Dermis blood vessel endothelial cell (primary cell): ENCODE results near the gene GPX2. TPM values are rescaled to one million over a fixed set of nuclear protein-coding genes. Genes with fewer than 3 reads are reported as not detected.
A peak's percentile ranks its signal among the peaks of the same experiment; 100 is the strongest.
"Not testable (repeated sequence)": the region's sequence is repeated elsewhere in the genome, so short reads cannot be mapped to it uniquely, and the experiment has no call there.

ENCODE experiments used
- DNase-seq: peaks from one replicate; pipeline ENCODE4 v3.0.0; 2010
- total RNA-seq: library from RNA; depleted of rRNA; stranded (reverse); fragments of >200 nt; gene quantifications from 2 replicates; pipeline ENCODE4 v1.2.3, GENCODE V29; 2014

The GPX2 gene
- total RNA-seq, 1 donor from 2014 or later = not detected

DNA sequence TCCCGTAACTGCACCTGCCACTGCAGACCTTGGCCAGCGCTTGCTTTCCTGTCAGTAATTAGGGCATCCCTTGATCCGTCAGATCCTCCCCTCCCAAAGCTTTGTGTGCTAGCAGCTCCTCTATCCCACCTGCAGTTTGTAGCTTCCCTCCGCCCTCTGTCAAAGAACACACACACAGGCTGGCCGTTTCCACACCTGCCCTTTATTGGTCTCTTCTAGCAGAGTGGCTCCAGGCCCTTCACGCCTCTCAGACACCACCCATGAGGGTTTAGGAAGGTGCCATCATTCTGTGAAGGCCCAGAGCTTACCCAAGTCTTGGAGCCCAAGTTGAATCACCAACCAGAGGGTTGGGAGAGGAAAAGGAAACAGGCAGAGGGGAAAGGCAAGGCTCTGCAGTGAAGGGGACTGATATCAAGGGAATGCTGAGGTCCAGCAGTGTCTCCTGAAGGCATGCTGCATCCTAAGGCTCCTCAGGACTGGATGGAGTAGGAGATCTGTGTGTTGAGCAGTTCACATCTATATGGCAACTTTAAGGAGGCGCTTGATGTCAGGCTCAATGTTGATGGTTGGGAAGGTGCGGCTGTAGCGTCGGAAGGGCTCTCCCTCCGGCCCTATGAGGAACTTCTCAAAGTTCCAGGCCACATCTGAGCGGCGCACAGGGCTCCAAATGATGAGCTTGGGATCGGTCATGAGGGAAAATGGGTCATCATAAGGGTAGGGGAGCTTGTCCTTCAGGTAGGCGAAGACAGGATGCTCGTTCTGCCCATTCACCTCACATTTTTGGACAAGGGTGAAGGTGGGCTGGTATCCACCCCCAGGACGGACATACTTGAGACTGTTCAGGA is 3.4 kb downstream of the GPX2 start:
- DNase-seq = no peak

DNA sequence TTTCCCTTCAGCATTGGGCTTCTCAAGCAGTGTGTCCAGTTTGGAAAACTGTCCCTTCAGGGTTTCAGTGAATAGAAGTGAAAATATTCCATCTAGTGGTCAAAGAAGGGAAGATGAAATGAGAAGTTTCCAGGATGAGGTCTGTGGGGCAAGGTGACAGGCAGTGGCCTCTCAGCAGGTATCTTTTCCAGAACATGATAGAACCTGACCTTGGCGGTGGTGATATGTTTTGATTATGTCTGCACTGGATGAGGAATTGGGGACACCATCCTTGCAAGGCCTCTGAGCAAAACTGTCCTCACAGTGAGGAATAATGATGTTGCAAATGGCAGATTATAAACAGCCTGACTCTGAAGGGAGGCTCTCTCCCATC is 4.7 kb downstream of the GPX2 start:
- peak; percentile 28 for DNase-seq

DNA sequence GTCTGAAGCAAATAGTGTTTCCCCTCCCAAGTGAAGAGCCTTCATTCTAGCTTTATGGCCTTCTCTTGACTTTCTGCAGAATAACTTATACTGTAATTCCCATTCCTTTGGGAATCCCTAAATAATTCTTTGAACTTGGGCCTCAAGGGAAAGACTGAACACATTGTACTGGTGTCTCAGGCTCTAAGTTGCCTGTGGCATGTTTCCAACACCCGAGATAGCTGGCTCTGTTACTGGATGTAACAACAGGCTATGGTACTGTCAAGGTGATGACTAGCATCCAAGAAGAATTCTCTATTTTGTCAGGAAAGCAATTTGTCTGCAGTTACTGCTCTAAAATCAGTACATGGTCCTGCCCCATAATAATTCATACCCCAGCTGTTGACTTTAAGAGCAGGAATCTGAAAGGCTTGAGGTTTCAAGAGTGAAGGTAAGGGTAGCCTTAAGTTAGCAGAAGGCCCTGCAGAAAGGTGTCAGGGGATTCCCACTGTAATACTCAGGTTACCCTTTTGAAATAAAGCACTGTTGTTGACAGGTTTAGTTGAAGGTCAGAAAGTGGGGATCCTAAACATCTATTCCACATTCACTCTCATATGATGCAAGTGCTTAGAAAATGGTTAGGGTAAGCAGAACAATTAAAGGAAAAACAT is 5.2 kb downstream of the GPX2 start:
- DNase-seq = no peak

DNA sequence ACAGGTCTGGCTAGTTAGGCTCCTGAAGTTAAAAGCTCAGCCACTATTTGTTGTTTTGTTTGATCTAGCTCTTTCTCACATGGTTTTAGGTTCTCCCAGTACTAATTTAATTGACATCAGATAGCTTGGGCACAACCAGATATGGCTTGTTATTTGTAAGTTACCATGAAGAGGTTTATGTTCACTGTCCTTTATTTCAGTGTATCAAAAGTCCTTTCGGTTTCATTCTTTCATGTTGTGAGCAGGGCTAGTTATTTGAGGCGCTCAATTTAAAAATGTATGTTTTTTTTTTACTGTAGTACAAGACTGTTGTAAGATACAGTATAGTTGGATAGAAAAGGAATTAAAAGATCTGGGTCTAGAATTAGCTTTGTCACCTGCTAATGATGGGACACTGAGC is 7.0 kb downstream of the GPX2 start:
- no peak for DNase-seq

DNA sequence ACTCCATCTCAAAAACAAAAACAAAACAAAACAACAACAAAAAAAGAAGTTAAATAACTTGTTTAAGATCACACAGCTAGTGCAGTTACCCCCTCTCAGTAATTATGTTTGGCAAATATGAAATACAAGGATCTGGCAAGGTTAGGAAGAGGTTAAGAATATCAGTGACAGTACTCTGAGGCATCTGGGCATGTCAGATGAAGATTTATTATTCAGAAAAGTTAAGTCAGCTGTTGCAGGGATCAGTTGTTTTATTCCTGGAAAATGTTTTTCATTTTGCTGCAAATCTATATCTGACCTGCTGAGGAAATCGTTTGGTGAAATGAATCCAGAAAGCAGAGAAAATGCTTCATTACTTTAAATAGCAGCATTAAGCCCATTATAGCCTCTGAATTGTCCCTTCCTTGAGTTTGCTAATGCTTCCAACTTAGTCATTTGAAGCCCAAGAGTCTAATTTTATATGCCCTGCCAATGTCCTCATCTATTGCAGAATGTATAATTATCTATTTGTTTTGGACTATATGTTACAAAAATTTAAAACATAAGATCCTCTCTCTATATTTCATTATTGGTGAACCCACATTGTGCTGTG is 8.1 kb downstream of the GPX2 start:
- no peak for DNase-seq

DNA sequence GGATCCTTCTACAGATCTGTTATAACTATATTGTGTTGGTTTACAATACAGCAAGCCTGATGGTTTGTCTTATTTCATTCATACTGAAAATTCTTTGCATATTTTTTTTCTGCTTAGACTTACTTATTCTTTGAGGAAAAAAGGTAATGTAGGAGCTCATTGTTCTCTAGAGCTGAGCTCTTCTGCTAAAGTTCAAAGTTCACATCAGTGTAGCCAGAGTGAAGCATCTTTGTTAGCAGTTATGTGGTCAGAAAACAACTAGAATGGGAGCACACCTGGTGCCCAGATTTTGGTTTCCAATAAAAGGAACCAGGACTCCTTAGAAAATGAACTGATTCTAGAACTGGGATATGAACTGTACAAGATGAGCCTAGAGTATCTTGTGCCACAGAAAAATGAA is 10.3 kb downstream of the GPX2 start:
- DNase-seq = no peak

DNA sequence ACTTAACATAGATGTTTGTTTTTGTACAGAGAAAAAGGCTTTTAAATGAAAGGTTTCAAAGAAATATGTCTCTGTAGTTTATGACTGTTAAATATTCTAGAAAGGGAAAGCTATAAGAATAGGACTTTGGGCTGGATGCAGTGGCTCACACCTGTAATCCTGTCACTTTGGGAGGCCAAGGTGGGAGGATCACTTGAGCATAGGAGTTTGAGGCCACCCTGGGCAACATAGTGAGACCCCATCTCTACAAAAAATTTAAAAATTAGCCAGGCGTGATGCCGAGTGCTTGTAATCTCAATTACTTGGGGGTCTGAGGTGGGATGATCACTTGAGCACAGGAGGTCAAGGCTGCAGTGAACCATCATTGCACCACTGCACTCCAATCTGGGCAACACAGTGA is 11.4 kb downstream of the GPX2 start:
- DNase-seq = no peak

DNA sequence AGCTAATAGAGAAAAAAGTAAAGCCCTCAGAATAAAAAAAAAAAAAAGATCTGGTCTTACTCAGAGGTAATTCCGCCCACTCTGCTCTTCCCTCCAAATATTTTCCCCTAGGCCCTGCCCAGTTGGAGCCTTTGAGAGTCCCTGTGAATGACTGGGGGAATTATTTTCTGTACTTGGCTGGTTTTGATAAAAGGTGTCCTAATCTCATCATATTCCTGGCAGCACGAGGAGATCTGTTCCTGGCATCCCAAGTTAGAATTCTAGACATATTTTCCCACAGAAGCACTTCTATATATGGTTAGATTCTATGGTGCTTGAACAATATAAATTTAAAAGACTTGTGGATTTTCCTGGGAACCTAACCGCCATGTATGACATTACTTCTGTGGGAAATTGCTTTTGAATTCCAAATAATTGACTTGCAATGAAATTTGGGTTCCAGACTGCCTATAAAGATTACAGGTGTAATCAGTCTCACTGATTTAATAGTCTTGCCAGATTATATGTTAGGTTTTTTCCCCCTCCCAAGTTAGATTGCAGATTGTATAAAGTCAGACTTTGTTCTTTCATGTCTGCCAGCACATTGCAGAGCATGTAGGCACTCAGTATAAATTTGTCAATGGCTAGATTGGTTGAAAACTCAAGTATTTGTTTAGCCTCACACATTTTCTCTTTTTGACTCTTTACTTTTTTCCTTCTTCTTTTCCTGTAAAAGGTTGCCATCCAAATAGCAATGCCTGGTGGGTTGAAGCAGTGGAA is 12.3 kb downstream of the GPX2 start:
- DNase-seq = no peak

DNA sequence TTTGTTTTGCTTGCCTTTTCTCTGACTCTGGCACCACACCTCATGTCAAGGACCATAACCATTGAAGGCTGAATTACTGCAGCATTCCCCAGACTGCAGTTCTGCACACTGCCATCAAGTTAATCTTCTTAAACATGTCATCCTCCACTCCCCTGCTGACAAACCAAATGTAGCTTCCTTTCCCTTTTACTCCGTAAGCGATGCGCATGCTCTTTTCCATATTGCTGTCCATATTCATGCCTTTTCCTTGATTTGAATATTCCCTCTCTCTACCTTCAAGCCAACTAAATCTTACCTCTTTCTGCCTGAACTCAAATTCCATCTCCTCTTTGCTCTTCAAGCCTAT is 13.6 kb downstream of the GPX2 start:
- no peak for DNase-seq

DNA sequence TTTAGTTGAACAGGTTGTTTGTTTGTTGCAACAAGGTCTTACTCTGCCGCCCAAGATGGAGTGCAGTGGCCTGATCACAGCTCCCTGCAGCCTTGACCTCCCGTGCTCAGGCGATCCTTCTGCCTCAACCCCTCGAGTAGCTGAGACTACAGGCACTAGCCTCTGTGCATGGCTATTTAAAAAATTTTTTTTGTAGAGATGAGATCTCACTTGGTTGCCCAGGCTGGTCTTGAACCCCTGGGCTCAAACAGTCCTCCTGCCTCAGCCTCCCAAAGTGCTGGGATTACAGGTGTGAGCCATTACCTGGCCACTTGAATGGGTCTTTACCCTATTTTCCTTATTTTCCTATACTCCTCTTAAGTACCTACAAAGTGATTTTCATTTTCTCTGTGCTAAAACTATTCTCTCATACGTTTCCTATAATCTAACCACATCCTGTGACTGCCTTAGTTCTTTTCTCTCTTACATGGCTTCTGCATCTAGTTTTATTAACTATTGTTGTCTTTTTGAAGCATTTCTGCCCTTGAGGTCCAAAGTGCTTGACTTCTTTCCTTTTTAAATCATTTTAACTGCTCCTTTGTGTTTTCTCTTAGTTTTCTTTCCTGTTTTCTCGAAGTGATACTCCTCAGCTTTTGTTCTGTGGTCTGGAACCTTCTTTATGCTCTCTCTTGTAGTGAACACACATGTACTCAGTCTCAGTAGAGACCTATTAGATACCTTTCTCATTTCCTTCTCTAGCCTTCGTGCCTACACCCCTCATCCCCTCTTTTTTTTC is 14.1 kb downstream of the GPX2 start:
- peak; percentile 11 for DNase-seq

DNA sequence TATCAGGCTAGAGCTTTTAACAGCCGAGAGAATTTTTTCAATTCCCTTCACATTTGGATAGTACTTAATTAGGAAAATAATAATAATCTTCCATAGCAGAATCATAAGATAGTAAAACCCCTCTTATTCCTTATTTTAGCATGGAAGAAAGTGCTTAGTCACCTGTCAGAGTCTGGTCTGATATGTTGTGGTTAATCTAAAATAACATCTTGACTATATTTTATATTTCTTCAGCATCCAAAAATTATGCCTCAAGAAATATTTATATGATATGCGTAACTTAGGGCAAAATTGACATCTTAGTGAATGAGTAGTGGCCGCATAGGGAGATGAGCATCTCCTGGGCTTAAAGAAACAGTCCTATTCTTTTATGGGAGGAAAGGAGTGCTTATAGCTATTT is 15.5 kb downstream of the GPX2 start:
- no peak for DNase-seq

DNA sequence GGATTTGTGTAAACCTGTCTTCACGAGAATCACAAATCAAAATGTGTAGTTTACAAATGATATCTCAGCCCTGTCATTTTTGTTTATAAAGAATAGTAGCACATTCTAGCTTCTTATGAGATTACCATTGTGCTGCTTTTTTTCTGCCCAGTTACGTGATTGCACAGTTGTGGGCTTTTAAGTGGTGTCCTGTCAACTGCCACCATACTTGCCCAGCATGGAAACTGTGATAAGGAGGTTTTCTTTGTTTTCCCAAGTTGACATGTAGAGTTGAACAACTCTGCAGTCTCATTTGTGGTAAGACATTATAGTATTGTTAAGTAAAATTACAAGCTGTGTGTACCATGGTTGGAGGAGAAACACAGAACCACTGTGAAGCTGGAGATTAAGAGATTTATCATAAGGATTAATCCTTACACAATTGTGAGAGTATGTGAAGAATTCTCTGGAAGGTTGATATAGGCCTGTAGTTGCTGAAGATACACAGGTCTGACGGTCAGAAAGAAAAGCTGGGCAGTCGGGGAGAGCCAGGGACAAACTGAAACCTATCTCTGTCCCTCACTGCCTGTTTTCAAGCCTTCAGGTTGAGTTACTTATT is 16.0 kb downstream of the GPX2 start:
- DNase-seq = no peak

DNA sequence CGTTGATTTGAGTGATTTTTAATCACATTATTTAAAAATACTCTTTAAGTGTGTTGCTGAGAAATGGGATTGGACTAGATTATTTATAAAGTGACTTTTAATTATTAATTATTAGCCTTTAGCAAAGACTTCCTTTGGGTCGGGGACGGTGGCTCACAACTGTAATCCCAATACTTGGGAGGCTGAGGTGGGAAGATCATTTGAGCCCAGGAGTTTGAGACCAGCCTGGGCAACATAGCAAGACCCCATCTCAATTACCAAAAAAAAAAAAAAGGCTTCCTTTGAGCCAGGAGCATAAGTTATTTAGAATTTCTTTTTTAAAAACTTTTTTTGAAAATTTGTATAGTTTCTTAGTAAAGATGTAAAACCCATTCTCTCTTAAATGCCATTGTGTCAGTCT is 19.5 kb downstream of the GPX2 start:
- no peak for DNase-seq

DNA sequence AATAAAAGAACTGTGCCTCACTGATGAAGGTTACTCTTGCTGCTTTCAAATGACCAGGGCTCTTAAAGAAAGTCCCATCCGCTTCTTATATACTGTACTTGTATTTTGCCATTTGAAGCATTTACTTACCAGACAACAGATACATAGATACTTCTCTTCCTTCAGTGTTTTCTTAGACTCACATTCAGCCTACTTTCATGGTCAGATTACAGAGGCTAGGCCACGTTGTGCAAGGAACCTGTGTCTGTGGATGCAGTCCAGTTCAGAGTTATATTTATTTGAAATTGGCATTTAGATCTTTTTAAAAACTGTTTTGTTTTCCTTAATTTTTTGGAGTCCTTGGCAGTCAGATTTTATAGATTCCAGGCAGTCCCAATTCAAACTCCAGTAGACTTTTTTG is 22.1 kb downstream of the GPX2 start:
- DNase-seq = no peak

DNA sequence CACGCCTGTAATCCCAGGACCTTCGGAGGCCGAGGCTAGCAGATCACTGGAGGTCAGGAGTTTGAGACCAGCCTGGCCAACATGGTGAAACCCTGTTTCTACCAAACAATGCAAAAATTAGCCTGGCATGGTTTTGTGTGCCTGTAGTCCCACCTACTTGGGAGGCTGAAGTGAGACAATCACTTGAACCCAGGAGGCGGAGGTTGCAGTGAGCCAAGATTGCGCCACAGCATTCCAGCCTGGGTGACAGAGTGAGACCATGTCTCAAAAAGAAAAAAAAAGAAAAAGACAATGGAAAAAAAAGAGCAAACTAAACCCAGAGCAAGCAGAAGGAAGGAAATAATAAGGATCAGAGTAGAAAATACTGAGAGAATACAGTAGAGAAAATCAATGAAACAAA is 22.9 kb downstream of the GPX2 start:
- DNase-seq = no peak

DNA sequence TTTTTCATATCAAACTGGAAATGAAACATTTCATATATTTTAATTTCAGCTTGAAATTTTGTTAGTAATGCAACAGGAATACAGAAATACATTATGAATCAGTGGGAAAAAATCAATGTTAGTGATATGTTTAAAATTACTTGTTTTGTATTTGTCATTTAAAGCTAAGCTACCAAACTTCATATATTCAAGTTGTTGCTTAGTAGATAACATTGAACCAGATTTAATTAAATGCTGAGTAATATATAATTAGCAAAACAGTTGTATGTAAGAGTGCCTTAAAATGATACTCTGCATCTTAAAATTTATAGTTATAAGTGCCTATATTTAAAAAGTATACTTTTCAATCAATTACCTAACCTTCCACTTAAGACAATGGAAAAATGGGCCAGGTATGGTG is 23.3 kb downstream of the GPX2 start:
- DNase-seq = no peak

DNA sequence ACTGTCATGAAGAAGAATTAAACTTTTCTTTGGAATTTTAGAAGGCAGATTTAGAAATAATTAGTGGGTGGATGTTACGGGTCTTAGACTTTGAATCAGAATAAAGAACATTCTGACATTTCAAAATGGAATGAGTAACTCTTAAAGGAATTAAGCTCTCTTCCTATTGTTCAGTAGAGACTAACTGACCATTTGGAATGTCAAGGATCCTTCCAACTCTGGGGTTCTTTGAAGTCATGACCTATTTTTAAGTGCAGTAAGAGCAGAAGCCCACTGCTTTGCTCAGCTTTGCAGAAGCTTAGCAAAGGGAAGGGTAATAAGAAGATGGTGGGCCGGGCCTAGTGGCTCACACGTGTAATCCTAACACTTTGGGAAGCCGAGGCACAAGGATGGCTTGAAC is 24.3 kb downstream of the GPX2 start:
- DNase-seq = no peak

DNA sequence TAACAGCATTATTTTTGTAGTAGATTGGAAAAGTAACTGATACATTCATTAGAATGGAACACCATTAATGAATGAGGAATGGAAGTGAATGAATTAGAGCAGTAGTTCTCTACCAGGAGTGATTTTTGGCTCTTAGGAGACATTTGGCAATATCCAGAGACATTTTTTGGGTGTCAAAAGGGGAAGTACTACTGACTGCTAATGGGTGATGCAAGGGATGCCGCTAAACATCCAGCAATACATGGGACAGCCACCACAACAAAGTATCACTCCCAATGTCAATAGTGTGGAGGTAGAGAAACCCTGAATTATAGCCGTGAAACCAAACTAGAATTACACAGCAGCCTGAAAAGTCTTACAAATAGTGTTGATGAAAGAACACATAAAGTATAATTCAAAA is 26.7 kb downstream of the GPX2 start:
- no peak for DNase-seq

DNA sequence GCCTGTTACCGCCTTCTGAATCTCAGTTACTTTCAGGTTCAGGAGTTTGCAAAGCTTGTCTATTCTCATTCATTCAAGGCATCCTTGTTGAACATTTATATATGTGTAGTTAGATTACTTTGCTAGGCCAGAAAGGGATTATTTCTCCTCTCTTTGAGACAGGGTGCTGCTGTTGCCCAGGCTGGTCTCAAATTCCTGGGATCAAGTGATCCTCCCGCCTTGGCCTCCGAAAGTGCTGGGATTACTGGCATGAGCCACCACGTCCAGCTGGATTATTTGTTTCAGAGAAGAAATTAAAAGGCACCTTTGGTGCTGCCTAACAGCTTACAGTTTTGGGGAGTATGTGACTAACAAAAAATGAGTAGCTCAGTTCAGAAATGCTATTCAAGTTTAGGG is 27.5 kb downstream of the GPX2 start:
- DNase-seq = no peak

DNA sequence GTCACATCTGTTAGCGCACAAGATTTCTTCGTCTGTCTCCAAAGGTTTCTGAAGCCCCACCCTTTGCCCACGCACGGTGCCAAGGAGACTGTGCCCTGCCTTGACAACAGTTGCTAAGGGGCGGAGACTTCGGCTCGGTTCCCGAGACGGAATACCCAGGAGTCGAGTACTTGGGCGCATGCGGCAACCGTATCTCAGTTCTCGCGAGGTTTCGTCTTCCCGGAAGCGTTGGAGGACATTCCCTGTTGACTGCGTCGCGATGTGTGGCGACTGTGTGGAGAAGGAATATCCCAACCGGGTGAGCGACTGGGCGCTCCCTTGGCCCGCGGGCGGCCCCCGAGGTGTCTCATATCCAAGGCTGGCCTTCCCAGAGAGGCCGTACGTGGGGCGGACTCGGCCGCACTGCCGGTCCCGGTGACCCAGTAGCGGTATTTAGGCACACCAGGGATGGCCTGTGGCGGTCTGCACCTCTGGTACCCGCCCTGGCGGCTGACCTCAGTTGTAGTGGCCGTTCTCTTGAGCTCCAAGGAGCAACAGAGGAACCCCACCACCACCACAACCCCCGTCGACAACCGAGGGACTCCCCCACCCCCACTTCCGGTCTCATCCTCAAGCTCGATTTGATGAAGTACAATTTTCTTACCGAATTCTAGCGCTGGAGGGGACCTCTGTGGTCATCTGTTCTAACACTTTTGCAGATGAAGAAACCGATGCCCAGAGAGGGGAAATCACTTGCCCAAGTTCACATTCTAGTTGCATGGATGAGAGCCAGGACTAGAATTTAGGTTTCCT is 28.1 kb downstream of the GPX2 start, which contains the start of gene CHURC1:
TSS of gene CHURC1 (plus strand) at position 219 of the 792 bp plus-strand sequence. CDS start at position 260, 41 bp downstream.
- DNase-seq = peak; percentile 99

DNA sequence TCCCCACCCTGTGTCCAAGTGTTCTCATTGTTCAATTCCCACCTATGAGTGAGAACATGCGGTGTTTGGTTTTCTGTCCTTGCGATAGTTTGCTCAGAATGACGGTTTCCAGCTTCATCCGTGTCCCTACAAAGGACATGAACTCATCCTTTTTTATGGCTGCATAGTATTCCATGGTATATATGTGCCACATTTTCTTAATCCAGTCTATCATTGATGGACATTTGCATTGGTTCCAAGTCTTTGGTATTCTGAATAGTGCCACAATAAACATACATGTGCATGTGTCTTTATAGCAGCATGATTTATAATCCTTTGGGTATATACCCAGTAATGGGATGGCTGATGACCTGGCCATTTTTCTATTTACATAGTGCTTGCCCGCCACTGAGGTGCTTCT is 29.1 kb downstream of the GPX2 start:
- not testable (repeated sequence) for DNase-seq
